GM10248 (cell line): ENCODE results near the gene KLK5.
A peak's percentile ranks its signal among the peaks of the same experiment; 100 is the strongest.

ENCODE experiments used
- CTCF ChIA-PET: fragments of 300-600 bp; sonication (Branson Sonifier 250); formaldehyde crosslinking; extraction: SDS; loops from one replicate; lab custom pipeline; 2021; ENCODE audit warnings: antibody characterized with exemption; lab: Yijun Ruan, JAX
- POLR2A ChIA-PET: fragments of 350-650 bp; sonication (Branson Sonifier 250); formaldehyde crosslinking; extraction: SDS; loops from one replicate; lab custom pipeline; 2020; ENCODE audit warnings: antibody characterized with exemption; lab: Yijun Ruan, JAX
- DNase-seq: peaks from one replicate; pipeline ENCODE4 v3.0.0; 2012; ENCODE audit errors: extremely low spot score
- CTCF ChIP-seq: IDR thresholded peaks from 2 replicates; pipeline ENCODE4 v1.5.1; 2012; ENCODE audit warnings: mild to moderate bottlenecking, low read depth; ENCODE audit errors: extremely low read depth, missing control alignments, control extremely low read depth

KLK5 gene

GRCh38 chr19:50909240-50910070 lies 43.4 kb downstream of the KLK5 start:
- DNase-seq = peak; percentile 88
- no peak for TF ChIP-seq CTCF
- ChIA-PET CTCF (interaction anchor here (1.2 to 3.6 kb wide), 4 partner anchors 8 to 114 kb away, joined by 3 to 31 read pairs (median 9); no protein-coding TSS in a partner anchor), POLR2A (interaction anchor here (1.2 kb wide), 1 partner anchor 105 kb away, joined by 3 read pairs; no protein-coding TSS in a partner anchor)

GRCh38 chr19:50908336-50908735 lies 44.5 kb downstream of the KLK5 start:
- no peak for TF ChIP-seq CTCF
- ChIA-PET CTCF (interaction anchor here (1.5 to 3.6 kb wide), 3 partner anchors 10 to 16 kb away, joined by 3 to 31 read pairs (median 15); no protein-coding TSS in a partner anchor), POLR2A (no interaction called here)
- DNase-seq = no peak

GRCh38 chr19:50906217-50906616 lies 46.6 kb downstream of the KLK5 start:
- ChIA-PET CTCF (interaction anchor here (0.8 to 1.7 kb wide), 11 partner anchors 8 to 549 kb away, joined by 3 to 12 read pairs (median 4); partner anchors contain the start of gene KLK2), POLR2A (no interaction called here)
- DNase-seq = peak; percentile 46
- peak; percentile 36 for TF ChIP-seq CTCF

GRCh38 chr19:50902640-50903039 lies 50.2 kb downstream of the KLK5 start:
- ChIA-PET CTCF (no interaction called here), POLR2A (no interaction called here)
- no peak for TF ChIP-seq CTCF
- no peak for DNase-seq

GRCh38 chr19:50899569-50899968 lies 53.3 kb downstream of the KLK5 start:
- DNase-seq = no peak
- ChIA-PET POLR2A (no interaction called here), CTCF (interaction anchor here (1.4 to 2.9 kb wide), 3 partner anchors 8 to 542 kb away, joined by 6 to 15 read pairs (median 14); no protein-coding TSS in a partner anchor)
- TF ChIP-seq CTCF = no peak

GRCh38 chr19:50898018-50898417 lies 54.8 kb downstream of the KLK5 start:
- ChIA-PET CTCF (interaction anchor here (1.0 to 2.9 kb wide), 5 partner anchors 8 to 24 kb away, joined by 3 to 15 read pairs (median 4); no protein-coding TSS in a partner anchor), POLR2A (no interaction called here)
- DNase-seq = no peak
- no peak for TF ChIP-seq CTCF
